ENCODE data around the gene PIK3CB.

- TF ChIP-seq GATA3 (IDR thresholded peaks at IDR 0.05; ENCODE audit: low read depth, low read length): no peak
- no peak for TF ChIP-seq GATA2 (IDR thresholded peaks at IDR 0.05; ENCODE audit: low read depth, low read length)
Observed at GRCh38 chr3:138801792-138802191, 32.9 kb downstream of the PIK3CB start.
